AG04450 (cell line): ENCODE measurements around the gene OLIG1. TPM values are rescaled to one million over a fixed set of nuclear protein-coding genes. Genes with fewer than 3 reads are reported as not detected.

ENCODE experiments used
- CTCF ChIA-PET: fragments of 300-600, 350-600 bp; formaldehyde crosslinking; extraction: SDS; loops from one replicate; lab custom pipeline; 2022; ENCODE audit warnings: antibody characterized with exemption, inconsistent platforms; lab: Charles Lee
- POLR2A ChIA-PET: fragments of 350-600 bp; formaldehyde crosslinking; extraction: SDS; loops from one replicate; lab custom pipeline; 2021; ENCODE audit warnings: antibody characterized with exemption, inconsistent platforms; lab: Yijun Ruan, JAX
- DNase-seq: peaks from one replicate; pipeline ENCODE4 v3.0.0-alpha.2; 2011; ENCODE audit warnings: low read depth, low spot score
- H3K27ac ChIP-seq: one replicate; pipeline ENCODE4 v1.5.1; 2012; ENCODE audit warnings: low read depth, low read length, control low read depth
- H3K27me3 ChIP-seq: one replicate; pipeline ENCODE4 v1.6.0; 2012; ENCODE audit warnings: low read length; ENCODE audit not compliant: control insufficient read depth, insufficient read depth
- H3K4me3 ChIP-seq: 2 replicates; pipeline ENCODE4 v1.5.1; 2011; ENCODE audit warnings: mild to moderate bottlenecking, low read depth, low read length, control low read depth
- H3K9me3 ChIP-seq: 2 replicates; pipeline ENCODE4 v1.5.1; 2012; ENCODE audit warnings: low read length; ENCODE audit not compliant: control insufficient read depth, insufficient read depth
- polyA plus RNA-seq: library from polyadenylated mRNA; depleted of rRNA; stranded (reverse); fragments of >200 nt; gene quantifications from 2 replicates; pipeline ENCODE4 v1.2.3, GENCODE V29; 2011
- TF ChIP-seq, protein P1 (sequence below): IDR thresholded peaks from 2 replicates; pipeline ENCODE4 v1.5.1; 2011; ENCODE audit warnings: low read depth, low read length, control low read depth, inconsistent platforms

OLIG1 gene
- polyA plus RNA-seq, 1 experiment: not detected

DNA sequence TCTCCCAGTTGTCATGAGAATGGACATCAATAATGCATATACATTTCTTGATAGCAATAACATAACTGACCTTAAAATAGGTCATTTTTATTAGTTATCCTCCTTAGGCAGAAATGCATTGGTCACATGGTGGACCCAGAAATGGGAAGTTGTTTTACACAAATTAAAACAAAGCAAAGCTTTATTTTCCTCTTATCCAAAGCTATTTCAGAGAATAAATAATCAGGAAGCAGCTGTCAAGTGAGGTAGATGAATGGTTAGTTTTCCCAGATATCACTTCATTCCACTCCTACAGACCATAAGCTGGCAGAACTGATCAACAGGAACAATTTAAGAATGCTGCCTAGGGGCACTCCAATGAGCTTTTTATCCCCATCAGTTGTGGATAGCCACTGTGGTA is 16.0 kb upstream of the OLIG1 start:
- ChIA-PET POLR2A (no interaction called here), CTCF (no interaction called here)
- TF ChIP-seq, protein P1, sequence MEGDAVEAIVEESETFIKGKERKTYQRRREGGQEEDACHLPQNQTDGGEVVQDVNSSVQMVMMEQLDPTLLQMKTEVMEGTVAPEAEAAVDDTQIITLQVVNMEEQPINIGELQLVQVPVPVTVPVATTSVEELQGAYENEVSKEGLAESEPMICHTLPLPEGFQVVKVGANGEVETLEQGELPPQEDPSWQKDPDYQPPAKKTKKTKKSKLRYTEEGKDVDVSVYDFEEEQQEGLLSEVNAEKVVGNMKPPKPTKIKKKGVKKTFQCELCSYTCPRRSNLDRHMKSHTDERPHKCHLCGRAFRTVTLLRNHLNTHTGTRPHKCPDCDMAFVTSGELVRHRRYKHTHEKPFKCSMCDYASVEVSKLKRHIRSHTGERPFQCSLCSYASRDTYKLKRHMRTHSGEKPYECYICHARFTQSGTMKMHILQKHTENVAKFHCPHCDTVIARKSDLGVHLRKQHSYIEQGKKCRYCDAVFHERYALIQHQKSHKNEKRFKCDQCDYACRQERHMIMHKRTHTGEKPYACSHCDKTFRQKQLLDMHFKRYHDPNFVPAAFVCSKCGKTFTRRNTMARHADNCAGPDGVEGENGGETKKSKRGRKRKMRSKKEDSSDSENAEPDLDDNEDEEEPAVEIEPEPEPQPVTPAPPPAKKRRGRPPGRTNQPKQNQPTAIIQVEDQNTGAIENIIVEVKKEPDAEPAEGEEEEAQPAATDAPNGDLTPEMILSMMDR: no peak
- DNase-seq: no peak
- no peaks in the 10 kb centered on the region for H3K9me3 ChIP-seq
- H3K27me3 ChIP-seq: peaks cover 20% of the 10 kb centered on the region
- H3K27ac ChIP-seq: no peak overlapping the region
- H3K4me3 ChIP-seq: no peak overlapping the region

DNA sequence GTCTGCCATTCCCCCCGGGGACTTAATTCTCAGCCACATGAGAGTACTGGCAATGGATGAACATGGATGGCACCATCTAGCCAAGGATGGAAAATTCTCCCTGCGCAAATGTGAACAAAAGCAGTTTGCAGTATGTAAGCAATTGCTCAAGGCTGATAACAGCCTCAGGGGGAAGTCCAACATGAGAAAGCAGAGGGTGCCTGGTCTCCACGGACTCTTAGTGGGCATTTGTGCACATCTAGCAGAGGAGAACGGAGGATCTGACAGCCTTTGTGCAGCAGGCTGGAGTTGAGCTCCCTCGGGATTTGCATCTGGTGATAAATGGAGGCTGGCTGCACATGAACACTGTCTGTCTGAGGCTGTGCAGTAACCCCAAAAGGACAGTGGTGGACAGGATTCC is 13.9 kb upstream of the OLIG1 start:
- no peak overlapping the region for H3K4me3 ChIP-seq
- no peaks in the 10 kb centered on the region for H3K9me3 ChIP-seq
- POLR2A ChIA-PET: no interaction called here
- CTCF ChIA-PET: no interaction called here
- DNase-seq: no peak
- TF ChIP-seq, protein P1: no peak
- peaks cover 17% of the 10 kb centered on the region for H3K27me3 ChIP-seq
- H3K27ac ChIP-seq: no peak overlapping the region

DNA sequence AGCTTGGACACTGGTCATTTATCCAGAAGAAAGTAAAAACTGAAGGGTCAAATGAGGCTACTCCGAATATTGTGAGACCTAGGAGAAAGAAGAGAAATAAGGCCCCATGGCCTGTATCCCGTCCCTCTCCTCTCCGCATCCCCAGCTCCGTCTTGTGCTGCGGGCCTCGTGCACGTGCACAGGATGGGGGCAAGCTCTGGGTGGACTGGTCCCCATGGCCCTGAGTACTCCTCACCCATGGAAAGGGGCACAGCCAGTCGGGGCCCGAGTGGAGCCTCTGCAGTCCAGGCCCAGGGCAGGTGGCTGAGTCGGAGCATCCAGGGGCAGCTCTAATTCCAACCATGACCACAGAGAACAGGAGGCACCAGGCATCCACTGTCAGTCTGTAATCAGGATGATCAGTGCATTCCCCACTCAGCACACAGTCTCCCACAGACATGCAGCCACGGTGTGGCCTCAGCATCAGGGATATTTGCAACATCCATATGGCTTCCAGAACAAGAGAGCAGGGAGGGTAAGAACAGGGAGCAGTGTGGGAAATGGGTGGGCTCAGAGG is 12.5 kb upstream of the OLIG1 start:
- TF ChIP-seq, protein P1: no peak
- H3K27me3 ChIP-seq: peaks cover 25% of the 10 kb centered on the region
- H3K4me3 ChIP-seq: no peak overlapping the region
- no peaks in the 10 kb centered on the region for H3K9me3 ChIP-seq
- ChIA-PET CTCF (no interaction called here), POLR2A (interaction anchor here (0.5 kb wide), 1 partner anchor 411 kb away, joined by 6 read pairs; no protein-coding TSS in a partner anchor)
- H3K27ac ChIP-seq: no peak overlapping the region
- DNase-seq: no peak

DNA sequence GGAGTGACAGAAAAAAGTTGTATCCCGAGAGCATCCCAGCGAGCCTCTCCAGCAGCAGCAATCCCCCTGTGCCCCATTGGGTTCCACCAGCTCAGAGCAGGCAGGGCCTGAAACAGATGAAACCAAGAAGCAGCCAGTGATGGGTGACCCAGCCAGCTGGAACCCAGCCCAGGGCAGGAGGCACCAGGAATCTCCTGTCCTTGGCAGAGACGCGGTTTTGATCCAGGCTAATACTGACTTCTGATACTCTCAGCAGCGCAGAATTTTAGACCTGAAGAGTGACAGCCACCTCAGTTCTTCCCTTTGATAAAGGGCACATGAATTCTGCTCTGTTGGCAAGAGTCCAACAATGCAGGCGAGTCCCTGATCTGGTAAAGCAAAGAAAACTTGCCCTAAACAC is 11.4 kb upstream of the OLIG1 start:
- POLR2A ChIA-PET: no interaction called here

DNA sequence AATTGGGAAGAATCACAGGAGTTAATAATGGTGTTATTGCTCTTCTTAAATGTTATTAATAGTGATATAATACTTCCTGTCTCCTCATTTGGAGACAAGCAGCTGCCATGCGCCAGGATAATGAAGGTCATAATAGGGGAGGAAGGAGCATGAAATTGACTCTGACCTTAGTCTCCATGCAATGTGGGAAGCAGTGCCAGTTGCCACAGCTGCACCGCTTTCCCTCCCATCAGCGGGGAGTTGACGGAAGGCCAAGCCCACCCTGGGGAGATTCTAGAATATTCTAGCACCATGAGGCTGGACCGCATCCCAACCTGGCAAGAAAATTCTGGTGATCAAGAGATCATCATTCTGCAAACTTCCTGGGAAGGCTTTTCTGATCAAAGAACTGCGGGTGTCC is 11.0 kb upstream of the OLIG1 start:
- no peak overlapping the region for H3K4me3 ChIP-seq
- DNase-seq: no peak
- ChIA-PET CTCF (no interaction called here), POLR2A (no interaction called here)
- H3K27me3 ChIP-seq: peaks cover 29% of the 10 kb centered on the region
- H3K9me3 ChIP-seq: no peaks in the 10 kb centered on the region
- no peak overlapping the region for H3K27ac ChIP-seq
- TF ChIP-seq, protein P1: no peak

More for the DNA sequence above, 11.4 kb upstream of the OLIG1 start:
- peaks cover 25% of the 10 kb centered on the region for H3K27me3 ChIP-seq
- H3K27ac ChIP-seq: no peak overlapping the region
- no peak overlapping the region for H3K4me3 ChIP-seq
- H3K9me3 ChIP-seq: no peaks in the 10 kb centered on the region
- CTCF ChIA-PET: no interaction called here
- TF ChIP-seq, protein P1: no peak
- DNase-seq: no peak
